GM12892 (cell line): Measurements from ENCODE around the gene CLEC16A.

ENCODE experiments used
- POLR2A ChIP-seq: IDR thresholded peaks from 2 replicates; pipeline ENCODE4 v1.6.1; 2011; ENCODE audit warnings: low read depth, low read length, control low read depth
- POLR2AphosphoS5 ChIP-seq: IDR thresholded peaks from 2 replicates; pipeline ENCODE4 v1.6.1; 2011; ENCODE audit warnings: low read depth, low read length, control low read depth
- TAF1 ChIP-seq: IDR thresholded peaks from 2 replicates; pipeline ENCODE4 v1.6.1; 2011; ENCODE audit warnings: low read depth, mild to moderate bottlenecking, control low read depth, low read length, borderline replicate concordance

DNA sequence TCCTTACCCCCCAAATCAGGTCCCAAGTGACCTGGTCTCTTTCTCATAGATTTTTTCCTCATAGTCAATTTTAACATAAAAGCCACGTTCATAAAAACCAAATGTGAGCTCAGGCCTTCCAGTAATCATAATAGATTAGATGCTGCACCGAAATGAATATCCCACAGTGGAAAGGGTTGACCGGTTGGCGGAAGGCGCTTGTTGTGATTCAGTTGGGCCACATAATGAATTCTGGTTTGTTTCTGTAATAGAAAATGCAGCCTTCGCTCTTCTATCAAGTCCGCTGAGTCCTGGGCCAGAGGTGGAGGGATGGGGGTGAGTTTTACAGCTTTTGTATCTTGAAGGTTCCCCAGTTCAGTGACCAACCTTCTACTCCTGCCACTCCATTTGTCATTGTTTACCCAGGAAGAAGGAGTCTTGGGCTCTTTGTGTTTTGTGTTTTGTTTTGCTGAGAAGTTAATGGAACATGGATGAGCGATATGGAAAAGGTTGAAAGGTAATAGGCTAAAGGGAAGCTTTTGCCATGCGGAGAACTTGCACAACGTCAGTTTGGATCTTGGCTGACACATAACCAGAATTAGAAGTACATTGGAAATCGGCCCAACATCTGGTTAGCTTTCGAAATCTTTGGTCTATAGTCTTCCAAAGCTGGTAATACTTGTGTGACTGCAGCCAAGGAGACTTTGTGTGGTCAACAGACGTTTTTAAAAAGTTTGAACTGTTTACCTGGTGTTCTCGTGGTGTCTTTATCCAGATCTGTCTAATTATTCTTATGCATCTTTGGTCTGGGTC lies 89.5 kb downstream of the CLEC16A start:
- TF ChIP-seq POLR2AphosphoS5 (no peak), POLR2A (no peak), TAF1 (no peak)
